GM21825 (cell line): ENCODE results near the gene LIMCH1.

ENCODE experiments used
- ATAC-seq: cut with Tn5 transposase; IDR thresholded peaks from one replicate; pipeline ENCODE4 v1.9.1; 2021; ENCODE audit warnings: mild to moderate bottlenecking, moderate library complexity; ENCODE audit not compliant: unreplicated experiment

Gene LIMCH1

GRCh38 chr4:41601025-41601424 lies 63.1 kb downstream of the LIMCH1 start:
- ATAC-seq = no peak

- no peak for ATAC-seq
Observed at GRCh38 chr4:41602113-41602512, 64.2 kb downstream of the LIMCH1 start.

- no peak for ATAC-seq
Observed at GRCh38 chr4:41602886-41603498, 65.0 kb downstream of the LIMCH1 start.

GRCh38 chr4:41609851-41610250 lies 71.9 kb downstream of the LIMCH1 start:
- no peak for ATAC-seq

GRCh38 chr4:41610474-41610873 lies 72.5 kb downstream of the LIMCH1 start:
- ATAC-seq = no peak

- ATAC-seq = no peak
Observed at GRCh38 chr4:41611124-41611838, 73.3 kb downstream of the LIMCH1 start.

GRCh38 chr4:41611881-41612871 lies 74.2 kb downstream of the LIMCH1 start:
- ATAC-seq = no peak

- ATAC-seq = no peak
Observed at GRCh38 chr4:41613386-41613785, 75.4 kb downstream of the LIMCH1 start.

GRCh38 chr4:41613821-41614220 lies 75.9 kb downstream of the LIMCH1 start:
- no peak for ATAC-seq

GRCh38 chr4:41614519-41614918 lies 76.6 kb downstream of the LIMCH1 start:
- no peak for ATAC-seq

GRCh38 chr4:41619161-41619560 lies 81.2 kb downstream of the LIMCH1 start:
- ATAC-seq = no peak

- no peak for ATAC-seq
Observed at GRCh38 chr4:41620594-41621256, 82.8 kb downstream of the LIMCH1 start.

GRCh38 chr4:41622787-41623186 lies 84.8 kb downstream of the LIMCH1 start:
- no peak for ATAC-seq

- no peak for ATAC-seq
Observed at GRCh38 chr4:41624765-41625164, 86.8 kb downstream of the LIMCH1 start.

- no peak for ATAC-seq
Observed at GRCh38 chr4:41625531-41625930, 87.6 kb downstream of the LIMCH1 start.

GRCh38 chr4:41628936-41629335 lies 91.0 kb downstream of the LIMCH1 start:
- no peak for ATAC-seq

GRCh38 chr4:41631523-41631922 lies 93.6 kb downstream of the LIMCH1 start:
- ATAC-seq = no peak

GRCh38 chr4:41632481-41633073 lies 94.6 kb downstream of the LIMCH1 start:
- ATAC-seq = no peak

- no peak for ATAC-seq
Observed at GRCh38 chr4:41633321-41633720, 95.4 kb downstream of the LIMCH1 start.

- ATAC-seq = no peak
Observed at GRCh38 chr4:41635441-41635840, 97.5 kb downstream of the LIMCH1 start.

- ATAC-seq = no peak
Observed at GRCh38 chr4:41638203-41638602, 100.2 kb downstream of the LIMCH1 start.
